Prostate gland (tissue), 2 donors: ENCODE results near the gene FOXK2.

Source experiments
- CTCF ChIP-seq, 4 experiments: fragments of 200-600 bp in 2 of 4; fragments of 450-650 bp in 2 of 4; sonication (generic) in 2 of 4; IDR thresholded peaks; 1 replicate in 3 of 4; 2 replicates in 1 of 4; pipeline ENCODE4 v1.5.1; 2016 to 2019; ENCODE audit warnings: antibody characterized with exemption in 4 of 4, mild to moderate bottlenecking in 2 of 4, moderate library complexity in 2 of 4
- POLR2A ChIP-seq: fragments of 450-650 bp; IDR thresholded peaks from one replicate; pipeline ENCODE4 v1.6.1; 2016; ENCODE audit warnings: antibody characterized with exemption, mild to moderate bottlenecking
- POLR2AphosphoS5 ChIP-seq: sonication (generic); formaldehyde crosslinking; IDR thresholded peaks from one replicate; pipeline ENCODE4 v1.6.1; 2017; ENCODE audit warnings: antibody characterized with exemption

DNA sequence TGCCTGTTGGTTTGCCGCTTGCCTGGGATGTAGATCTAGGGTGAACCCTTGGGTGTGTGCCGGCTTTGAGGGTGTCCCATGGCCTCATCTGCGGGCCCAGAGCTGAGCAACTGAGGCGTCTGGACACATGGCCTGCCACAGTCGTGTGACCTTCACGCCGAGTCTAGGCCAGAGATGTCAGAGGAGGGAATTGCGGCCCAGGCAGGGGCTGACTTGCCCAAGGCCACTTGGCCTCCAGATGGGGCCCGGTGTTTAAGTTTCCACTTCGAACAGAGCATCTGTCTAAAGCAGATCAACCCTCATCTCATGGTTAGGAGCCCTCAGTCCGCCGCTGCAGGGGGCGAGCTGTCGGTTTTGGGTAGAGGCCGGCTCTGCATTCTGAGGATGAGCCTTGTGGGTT lies 28.0 kb upstream of the FOXK2 start:
- TF ChIP-seq CTCF (IDR thresholded peaks at IDR 0.05), result no peak
- no peak for TF ChIP-seq POLR2A
- no peak for TF ChIP-seq POLR2AphosphoS5
